Measurements from ENCODE around the gene SEC61A2.
"Not testable (repeated sequence)": the region's sequence is repeated elsewhere in the genome, so short reads cannot be mapped to it uniquely, and the experiment has no call there.

The SEC61A2 gene

GRCh38 chr10:12162927-12163326 lies 33.5 kb downstream of the SEC61A2 start:
- DNase-seq = no peak

GRCh38 chr10:12164085-12164484 lies 34.6 kb downstream of the SEC61A2 start:
- DNase-seq = no peak

GRCh38 chr10:12165036-12165435 lies 35.6 kb downstream of the SEC61A2 start:
- no peak for DNase-seq

- DNase-seq = no peak
These were observed 36.7 kb downstream of the SEC61A2 start for GRCh38 chr10:12165999-12166775.

- DNase-seq = not testable (repeated sequence)
These were observed 42.0 kb downstream of the SEC61A2 start for GRCh38 chr10:12171512-12171911.

DNA sequence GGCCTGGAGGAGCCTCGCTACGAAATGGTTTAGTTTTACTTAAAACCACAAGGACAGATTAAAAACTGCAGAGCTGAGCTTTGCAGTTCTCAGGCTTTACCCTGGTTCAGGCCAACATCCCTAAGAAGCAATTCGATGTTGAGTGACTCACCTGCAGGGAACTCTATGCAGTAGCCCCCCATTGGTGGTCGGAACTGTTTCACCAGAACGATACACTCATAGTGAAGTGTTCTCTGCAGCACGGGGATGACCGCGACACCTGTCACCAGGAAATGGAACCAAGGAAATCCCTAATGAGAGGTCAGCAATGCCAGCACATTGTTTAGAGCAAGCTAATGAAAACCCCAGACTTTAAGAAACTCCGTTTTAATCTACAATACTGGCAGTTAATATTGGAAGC lies 48.2 kb downstream of the SEC61A2 start:
- DNase-seq = no peak

- DNase-seq = no peak
These were observed 50.2 kb downstream of the SEC61A2 start for GRCh38 chr10:12179606-12180170.

DNA sequence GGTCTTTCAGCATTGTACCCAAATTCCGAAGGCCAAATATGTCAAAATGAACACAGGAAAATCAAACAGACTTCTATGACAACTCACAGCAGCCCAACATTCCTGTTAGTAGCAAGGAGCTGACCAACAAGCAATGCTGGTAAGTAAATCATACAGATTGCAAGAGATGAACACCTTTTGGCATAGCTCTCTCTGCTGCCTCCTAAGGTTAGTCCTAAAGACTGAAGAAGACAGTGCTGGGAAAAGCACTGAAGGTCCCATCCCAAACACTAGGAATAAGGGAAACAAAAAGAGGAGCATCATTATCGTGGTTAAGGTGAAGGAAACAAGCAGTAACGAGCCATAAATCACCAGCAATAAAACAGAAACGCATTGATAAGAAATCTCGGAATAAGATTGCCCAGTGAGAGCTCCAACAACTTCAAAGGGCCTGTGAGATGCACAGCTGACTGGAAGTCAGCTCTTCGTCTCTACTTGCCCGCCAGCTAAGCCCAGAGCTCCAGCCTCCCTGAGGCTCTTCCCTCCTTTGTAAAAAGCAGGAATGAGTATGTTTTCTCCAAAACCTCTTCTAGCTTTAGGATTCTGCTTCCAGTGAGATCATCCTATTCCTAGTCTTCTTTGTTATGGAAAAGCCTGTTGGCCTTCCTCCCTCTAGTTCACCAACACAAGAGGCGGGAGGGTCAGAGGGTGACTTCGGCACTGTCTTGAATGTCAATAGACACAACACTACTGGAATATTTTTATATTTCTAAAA lies 50.9 kb downstream of the SEC61A2 start:
- no peak for DNase-seq

GRCh38 chr10:12181065-12181775 lies 51.7 kb downstream of the SEC61A2 start:
- peak; percentile 78 for DNase-seq

DNA sequence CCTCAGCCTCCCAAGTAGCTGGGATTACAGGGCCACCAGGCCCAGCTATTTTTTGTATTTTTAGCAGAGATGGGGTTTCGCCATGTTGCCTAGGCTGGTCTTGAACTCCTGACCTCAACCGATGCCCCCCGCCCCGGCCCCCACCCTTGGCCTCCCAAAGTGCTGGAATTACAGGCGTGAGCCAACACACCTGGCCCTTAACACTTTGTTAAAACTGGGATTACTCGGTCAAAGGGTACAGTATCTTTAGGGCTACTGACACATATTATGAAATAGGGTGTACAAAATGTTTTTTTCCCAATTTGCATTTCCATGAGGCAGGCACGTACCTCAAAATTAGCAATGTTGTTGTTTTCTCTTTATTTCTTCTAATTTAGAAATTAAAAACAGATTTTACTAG lies 54.7 kb downstream of the SEC61A2 start:
- DNase-seq = no peak

- DNase-seq = peak; percentile 31
These were observed 56.8 kb downstream of the SEC61A2 start for GRCh38 chr10:12186323-12186722.

- DNase-seq = no peak
These were observed 57.9 kb downstream of the SEC61A2 start for GRCh38 chr10:12187321-12187905.

DNA sequence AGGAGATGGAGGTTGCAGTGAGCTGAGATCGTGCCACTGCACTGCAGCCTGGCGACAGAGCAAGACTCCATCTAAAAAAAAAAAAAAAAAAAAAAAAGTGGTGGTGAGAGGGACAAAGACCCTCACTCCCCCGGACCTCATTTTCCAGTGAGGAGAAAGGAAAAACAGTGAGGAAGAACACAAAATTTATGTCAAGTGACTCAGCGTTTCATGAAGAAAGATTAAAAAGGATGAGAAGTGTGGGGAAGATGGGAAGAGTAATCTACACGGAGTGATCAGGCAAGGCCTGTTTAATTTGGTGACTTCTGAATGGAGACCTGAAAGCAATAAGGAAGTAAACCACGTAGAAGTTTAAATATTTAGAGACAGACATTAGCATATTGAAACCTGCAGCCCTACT lies 59.2 kb downstream of the SEC61A2 start:
- no peak for DNase-seq

GRCh38 chr10:12189426-12189825 lies 59.9 kb downstream of the SEC61A2 start:
- no peak for DNase-seq

DNA sequence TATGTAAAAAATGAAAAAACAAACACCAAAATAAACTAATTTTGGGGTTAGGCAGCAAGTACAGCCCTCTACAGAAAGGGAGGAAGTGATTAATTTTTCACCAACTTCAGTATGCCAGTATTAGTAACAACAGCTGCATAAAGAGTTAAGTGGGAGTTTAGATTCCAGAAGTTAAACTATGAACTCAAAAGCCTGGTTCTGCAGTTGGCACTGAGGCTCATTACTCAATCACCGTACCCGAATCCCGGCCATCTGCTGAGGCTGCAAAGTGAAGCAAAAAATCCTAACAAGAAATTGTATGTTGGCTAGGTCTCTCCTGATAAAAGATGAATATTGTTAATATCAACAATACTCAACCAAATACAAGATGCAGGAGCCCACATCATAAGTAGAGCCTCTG lies 62.2 kb downstream of the SEC61A2 start:
- no peak for DNase-seq

DNA sequence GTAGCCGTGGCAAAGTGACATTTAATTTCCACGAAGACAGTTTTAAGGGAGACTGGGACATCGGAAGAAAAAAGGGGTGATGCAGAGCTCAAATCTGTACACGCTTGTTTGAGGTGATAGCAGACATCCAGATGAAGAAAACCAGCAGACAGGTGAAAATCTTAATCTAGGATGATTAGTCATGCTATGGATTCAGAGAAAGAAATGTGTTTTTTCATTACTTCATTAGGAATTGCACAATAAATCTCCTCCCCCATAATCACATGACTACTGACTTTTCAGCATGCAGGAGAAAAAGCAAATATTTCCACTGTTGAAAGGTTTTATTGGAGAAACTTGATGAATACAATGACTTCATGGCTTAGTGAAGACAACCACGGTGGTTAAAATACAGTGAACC lies 63.7 kb downstream of the SEC61A2 start:
- DNase-seq = no peak

GRCh38 chr10:12194752-12195271 lies 65.3 kb downstream of the SEC61A2 start:
- peak; percentile 43 for DNase-seq

- no peak for DNase-seq
These were observed 65.8 kb downstream of the SEC61A2 start for GRCh38 chr10:12195281-12195602.

GRCh38 chr10:12195603-12196506 lies 66.4 kb downstream of the SEC61A2 start, which contains the start of the genes CDC123 and NUDT5:
TSS of gene CDC123 (plus strand) at chr10:12196188. CDS start at chr10:12196246, 58 bp downstream.
TSS of gene NUDT5 (minus strand) at chr10:12195891. CDS start at chr10:12186291, 9,600 bp downstream.
- DNase-seq = peak; percentile 85

DNA sequence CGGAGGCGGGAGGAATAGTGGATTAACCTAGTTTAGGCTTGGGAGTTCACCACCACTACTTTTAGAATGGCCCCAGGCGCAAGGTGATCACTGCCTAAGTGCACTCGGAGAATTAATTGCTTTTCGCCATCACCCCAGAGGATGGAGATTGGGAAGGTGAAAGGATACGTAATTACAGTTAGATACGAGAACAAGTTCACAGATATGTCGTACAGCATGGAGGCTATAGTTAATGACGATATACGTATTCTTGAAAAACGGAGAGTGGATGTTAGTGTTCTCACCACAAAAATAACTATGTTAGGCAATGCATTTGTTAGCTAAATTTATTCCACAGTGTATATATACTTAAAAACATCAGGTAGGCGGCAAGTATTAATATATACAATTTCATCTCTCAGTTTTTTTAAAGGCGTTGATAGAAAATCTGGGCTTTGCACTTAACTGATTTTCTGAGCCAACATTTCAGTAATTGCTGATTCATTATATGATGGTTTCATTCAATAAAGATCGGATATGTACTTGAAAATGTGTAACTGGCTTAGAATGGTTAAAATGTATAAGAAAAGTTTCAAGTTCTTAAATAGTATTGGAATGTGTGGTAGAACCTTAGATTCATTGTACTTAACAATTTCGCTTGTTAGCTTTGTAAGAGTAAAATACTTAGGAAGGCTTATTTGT lies 67.2 kb downstream of the SEC61A2 start:
- no peak for DNase-seq

GRCh38 chr10:12198156-12198555 lies 68.7 kb downstream of the SEC61A2 start:
- no peak for DNase-seq

All from CD4-positive, alpha-beta T cell treated with Interleukin-17A for 4 hours (primary cell).